ENCODE results near the gene HECTD4. TPM values are rescaled to one million over a fixed set of nuclear protein-coding genes. Genes with fewer than 3 reads are reported as not detected.
A peak's percentile ranks its signal among the peaks of the same experiment; 100 is the strongest.

HECTD4 gene
- total and polyA plus RNA-seq, 9 of the 15 experiments (the other 6 are each of a cell fraction or from before 2014, with no cell fraction given), result 3.5 to 33.3 (median 13.5) TPM

DNA sequence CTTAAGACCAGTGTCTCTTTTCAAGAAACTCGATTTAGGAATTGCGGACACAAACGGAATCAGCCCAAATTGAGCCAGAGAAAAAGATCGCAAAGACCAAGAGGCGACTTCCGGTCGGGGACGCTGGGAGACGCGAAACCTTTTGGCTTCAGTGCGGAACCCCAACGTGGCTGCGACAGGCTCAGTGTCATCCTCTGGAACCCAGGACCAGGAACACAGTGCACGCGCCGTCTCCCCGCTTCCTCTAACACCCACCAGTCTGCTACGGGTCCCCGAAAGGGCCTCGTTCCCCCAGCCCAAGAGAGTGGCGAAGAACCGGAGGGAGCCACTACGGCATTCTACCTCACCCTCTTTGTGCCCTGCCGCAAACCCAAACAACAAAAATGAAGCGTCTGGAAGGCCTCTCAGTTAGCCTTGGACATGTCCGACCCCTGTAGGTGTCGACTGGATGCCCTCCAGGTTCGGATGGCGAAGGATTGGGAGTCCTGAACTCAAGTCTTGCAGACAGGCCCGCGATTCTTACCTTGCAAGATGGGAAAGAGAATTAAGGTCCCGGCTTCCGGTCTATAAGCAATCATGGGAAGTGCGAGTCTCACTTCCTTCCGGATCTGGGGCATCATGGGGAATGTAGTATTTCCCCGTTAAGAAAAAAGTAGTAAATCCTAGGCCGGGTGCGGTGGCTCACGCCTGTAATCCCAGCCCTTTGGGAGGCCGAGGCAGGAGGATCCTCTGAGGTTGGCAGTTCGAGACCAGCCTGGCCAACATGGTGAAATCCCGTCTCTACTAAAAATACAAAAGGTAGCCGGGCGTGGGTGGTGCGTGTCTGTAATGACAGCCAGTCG lies 27.1 kb upstream of the HECTD4 start, which contains the start of gene RPL6 (continued):
- TF ChIP-seq MYBL2 (IDR thresholded peaks at IDR 0.05; ENCODE audit: low read depth), result no peak
- TF ChIP-seq MYBL2 (CRISPR knock-in tag; IDR thresholded peaks at IDR 0.05; ENCODE audit: borderline replicate concordance), result no peak
- no peak for TF ChIP-seq ZNF655 (CRISPR knock-in tag; IDR thresholded peaks at IDR 0.05)
- peak; percentile 71 for TF ChIP-seq ASH1L (IDR thresholded peaks at IDR 0.05; ENCODE audit: borderline replicate concordance, low read depth, partially characterized antibody)
- TF ChIP-seq, protein P1, sequence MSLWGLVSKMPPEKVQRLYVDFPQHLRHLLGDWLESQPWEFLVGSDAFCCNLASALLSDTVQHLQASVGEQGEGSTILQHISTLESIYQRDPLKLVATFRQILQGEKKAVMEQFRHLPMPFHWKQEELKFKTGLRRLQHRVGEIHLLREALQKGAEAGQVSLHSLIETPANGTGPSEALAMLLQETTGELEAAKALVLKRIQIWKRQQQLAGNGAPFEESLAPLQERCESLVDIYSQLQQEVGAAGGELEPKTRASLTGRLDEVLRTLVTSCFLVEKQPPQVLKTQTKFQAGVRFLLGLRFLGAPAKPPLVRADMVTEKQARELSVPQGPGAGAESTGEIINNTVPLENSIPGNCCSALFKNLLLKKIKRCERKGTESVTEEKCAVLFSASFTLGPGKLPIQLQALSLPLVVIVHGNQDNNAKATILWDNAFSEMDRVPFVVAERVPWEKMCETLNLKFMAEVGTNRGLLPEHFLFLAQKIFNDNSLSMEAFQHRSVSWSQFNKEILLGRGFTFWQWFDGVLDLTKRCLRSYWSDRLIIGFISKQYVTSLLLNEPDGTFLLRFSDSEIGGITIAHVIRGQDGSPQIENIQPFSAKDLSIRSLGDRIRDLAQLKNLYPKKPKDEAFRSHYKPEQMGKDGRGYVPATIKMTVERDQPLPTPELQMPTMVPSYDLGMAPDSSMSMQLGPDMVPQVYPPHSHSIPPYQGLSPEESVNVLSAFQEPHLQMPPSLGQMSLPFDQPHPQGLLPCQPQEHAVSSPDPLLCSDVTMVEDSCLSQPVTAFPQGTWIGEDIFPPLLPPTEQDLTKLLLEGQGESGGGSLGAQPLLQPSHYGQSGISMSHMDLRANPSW (CRISPR knock-in tag; IDR thresholded peaks at IDR 0.05), result peak; percentile 47; the same call in 1 of the 2 replicates
- 0 out of 2 replicates have a peak, but pooled peaks have one; percentile 48 for TF ChIP-seq TRIM25 (IDR thresholded peaks at IDR 0.05; ENCODE audit: borderline replicate concordance)
- TF ChIP-seq HNRNPLL (IDR thresholded peaks at IDR 0.05; ENCODE audit: low read depth, low read length, poor library complexity, severe bottlenecking), result peak; percentile 11
- no peak for TF ChIP-seq NELFE (IDR thresholded peaks at IDR 0.05; ENCODE audit: insufficient read depth, insufficient read length)
- TF ChIP-seq, protein P2, sequence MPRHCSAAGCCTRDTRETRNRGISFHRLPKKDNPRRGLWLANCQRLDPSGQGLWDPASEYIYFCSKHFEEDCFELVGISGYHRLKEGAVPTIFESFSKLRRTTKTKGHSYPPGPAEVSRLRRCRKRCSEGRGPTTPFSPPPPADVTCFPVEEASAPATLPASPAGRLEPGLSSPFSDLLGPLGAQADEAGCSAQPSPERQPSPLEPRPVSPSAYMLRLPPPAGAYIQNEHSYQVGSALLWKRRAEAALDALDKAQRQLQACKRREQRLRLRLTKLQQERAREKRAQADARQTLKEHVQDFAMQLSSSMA (CRISPR knock-in tag; IDR thresholded peaks at IDR 0.05), result peak; percentile 45; the same call in 1 of the 2 replicates
- TF ChIP-seq RHOXF2B (CRISPR knock-in tag; conservative IDR thresholded peaks at IDR 0.05), result no peak
- TF ChIP-seq ILF3 (IDR thresholded peaks at IDR 0.05; ENCODE audit: borderline replicate concordance), result no peak
- TF ChIP-seq ZNF583 (CRISPR knock-in tag; IDR thresholded peaks at IDR 0.05), result no peak
- TF ChIP-seq SAP30 (IDR thresholded peaks at IDR 0.05; ENCODE audit: borderline replicate concordance, insufficient read depth, low read depth, low read length, poor library complexity, severe bottlenecking), result peak; percentile 40
- 0 out of 2 replicates have a peak, but pooled peaks have one; percentile 23 for TF ChIP-seq ZNF592 (IDR thresholded peaks at IDR 0.05)
- TF ChIP-seq SOX6 (IDR thresholded peaks at IDR 0.05), result 0 out of 2 replicates have a peak, but pooled peaks have one; percentile 40

Data from K562 (cell line).